WI38 (cell line): Measurements from ENCODE around the gene IFI30.

Source experiments
- H3K4me3 ChIP-seq: 2 replicates; pipeline ENCODE4 v1.5.1; 2011; ENCODE audit warnings: low read depth, mild to moderate bottlenecking, control low read depth, low read length
- CTCF ChIP-seq: IDR thresholded peaks from 2 replicates; pipeline ENCODE4 v1.5.1; 2012; ENCODE audit warnings: low read depth, mild to moderate bottlenecking, control low read depth, low read length

Gene IFI30

GRCh38 chr19:18152442-18152816, 21.2 kb upstream of the IFI30 start:
- peak; percentile 48; the same call in 1 of the 2 replicates for TF ChIP-seq CTCF
- peak overlapping the region; percentile 61 for H3K4me3 ChIP-seq

- TF ChIP-seq CTCF: no peak
- peak within 1 kb of the TSS; percentile 87 for H3K4me3 ChIP-seq
Observed at GRCh38 chr19:18152817-18153555, 20.6 kb upstream of the IFI30 start, which contains the start of gene PIK3R2. TSS of gene PIK3R2 (plus strand) at chr19:18153163. CDS start at chr19:18155880, 2,717 bp downstream.

- TF ChIP-seq CTCF: no peak
- H3K4me3 ChIP-seq: peak overlapping the region; percentile 87
Observed at GRCh38 chr19:18153556-18154134, 20.0 kb upstream of the IFI30 start.

GRCh38 chr19:18155095-18156087, 18.2 kb upstream of the IFI30 start:
- no peak for TF ChIP-seq CTCF
- H3K4me3 ChIP-seq: no peak overlapping the region

GRCh38 chr19:18156268-18156667, 17.3 kb upstream of the IFI30 start:
- TF ChIP-seq CTCF: no peak

GRCh38 chr19:18156841-18157464, 16.7 kb upstream of the IFI30 start:
- no peak for TF ChIP-seq CTCF
- no peak overlapping the region for H3K4me3 ChIP-seq

More at GRCh38 chr19:18156268-18156667, 17.3 kb upstream of the IFI30 start:
- no peak overlapping the region for H3K4me3 ChIP-seq
